ENCODE results near the gene PARVB. TPM values are rescaled to one million over a fixed set of nuclear protein-coding genes. Genes with fewer than 3 reads are reported as not detected.

Gene PARVB
- total and polyA plus RNA-seq, 9 of the 15 experiments (the other 6 are each of a cell fraction or from before 2014, with no cell fraction given), result 1.1 to 59.2 (median 29.2) TPM

- TF ChIP-seq SIN3A (IDR thresholded peaks at IDR 0.05; ENCODE audit: borderline replicate concordance in 2 of 2, control insufficient read depth in 1 of 2, low read depth in 2 of 2, low read length in 2 of 2) (no peak), FOS (IDR thresholded peaks at IDR 0.05; ENCODE audit: extremely low read depth, insufficient read length) (no peak)
Observed at GRCh38 chr22:43988960-43989359, 35.1 kb upstream of the PARVB start (continued).

DNA sequence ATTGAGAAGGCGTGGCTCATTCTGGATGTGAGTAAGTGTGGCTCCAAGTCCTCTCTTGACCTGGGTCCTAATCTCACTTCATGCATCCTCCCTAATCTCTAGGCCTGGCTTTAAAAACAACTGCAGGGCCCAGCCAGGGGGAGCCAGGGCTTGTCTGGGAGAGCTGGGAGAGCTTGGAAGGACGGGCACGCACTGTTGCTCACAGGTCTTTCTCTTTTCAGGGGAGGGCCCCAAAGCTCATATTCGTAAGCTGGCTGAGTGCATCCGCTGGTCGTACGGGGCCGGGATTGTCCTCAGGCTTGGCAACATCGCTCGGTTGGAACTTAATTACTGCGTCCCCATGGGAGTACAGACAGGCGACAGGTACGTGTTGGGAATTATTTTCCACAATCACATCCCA is 34.1 kb upstream of the PARVB start:
- intact Hi-C loops (cut with micrococcal nuclease), result loop anchor here (10.0 kb wide), 1 partner anchor 635 kb away; no protein-coding TSS in a partner anchor
- H2AFZ ChIP-seq (ENCODE audit: low read depth, low read length), result no peak overlapping the region
- ChIA-PET CTCF (ENCODE audit: low intra/inter-chr PET ratio) (no interaction called here), POLR2A (interaction anchor here (0.6 to 1.2 kb wide), 3 partner anchors 11 to 58 kb away, joined by 3 read pairs; no protein-coding TSS in a partner anchor)
- H3K9ac ChIP-seq (ENCODE audit: insufficient read depth in 1 of 2, low read depth in 2 of 2, low read length in 2 of 2), result no peak overlapping the region; a peak in 1 of 4 replicates
- FAIRE-seq, result no peak
- no TSS peak for BruUV-seq (replicated peaks)
- H3K36me3 ChIP-seq (ENCODE audit: control insufficient read depth, insufficient read depth, low read length), result peaks cover 83% of the 10 kb centered on the region
- no peak overlapping the region for H3K4me3 ChIP-seq
- 91% methylated on average over 8 of the region's 13 CpGs for WGBS (ENCODE audit: insufficient coverage, low coverage, missing lambda C conversion rate)
- no peak overlapping the region for H3K4me2 ChIP-seq (ENCODE audit: insufficient read depth, low read length)
- H3K27me3 ChIP-seq (ENCODE audit: control insufficient read depth in 2 of 2, insufficient read depth in 2 of 2, low read length in 2 of 2), result no peaks in the 10 kb centered on the region
- no peaks in the 10 kb centered on the region for H3K9me1 ChIP-seq (ENCODE audit: control insufficient read depth, insufficient read depth, low read length)
- H3K79me2 ChIP-seq (ENCODE audit: control insufficient read depth, insufficient read depth, low read length), result no peaks in the 10 kb centered on the region
- peaks cover 10% of the 10 kb centered on the region; the same call in 1 of the 2 replicates for H4K20me1 ChIP-seq (replicated peaks; ENCODE audit: control insufficient read depth, insufficient read depth, low read length)
- no peak for ATAC-seq
- no peak overlapping the region for H3K27ac ChIP-seq (ENCODE audit: extremely low read depth, low read depth, low read length)
- H3K9me3 ChIP-seq (replicated peaks; ENCODE audit: control insufficient read depth, insufficient read depth, low read depth, low read length), result no peaks in the 10 kb centered on the region
- DNase-seq (ENCODE audit: extremely low read depth in 1 of 4, low spot score in 3 of 4), result no peak
- peaks cover 5 to 7% of the 10 kb centered on the region in 2 experiments; a peak in 4 of 5 replicates for H3K4me1 ChIP-seq (replicated peaks in 1 of 2; ENCODE audit: control insufficient read depth in 2 of 2, insufficient read depth in 2 of 2, low read length in 2 of 2)
- in situ Hi-C loops (cut with MboI), result no loop called here
- TF ChIP-seq ZNF324 (CRISPR knock-in tag; IDR thresholded peaks at IDR 0.05), result no peak
- no peak for TF ChIP-seq BRD4 (IDR thresholded peaks at IDR 0.05)
- no peak for TF ChIP-seq TARDBP (IDR thresholded peaks at IDR 0.05)
- TF ChIP-seq ZNF232 (CRISPR knock-in tag; IDR thresholded peaks at IDR 0.05), result no peak
- no peak for TF ChIP-seq ZNF165 (CRISPR knock-in tag; IDR thresholded peaks at IDR 0.05; ENCODE audit: borderline replicate concordance)
- TF ChIP-seq PRPF4 (IDR thresholded peaks at IDR 0.05; ENCODE audit: insufficient read depth, low read depth, low read length, poor library complexity, severe bottlenecking), result no peak
- TF ChIP-seq, protein P1, sequence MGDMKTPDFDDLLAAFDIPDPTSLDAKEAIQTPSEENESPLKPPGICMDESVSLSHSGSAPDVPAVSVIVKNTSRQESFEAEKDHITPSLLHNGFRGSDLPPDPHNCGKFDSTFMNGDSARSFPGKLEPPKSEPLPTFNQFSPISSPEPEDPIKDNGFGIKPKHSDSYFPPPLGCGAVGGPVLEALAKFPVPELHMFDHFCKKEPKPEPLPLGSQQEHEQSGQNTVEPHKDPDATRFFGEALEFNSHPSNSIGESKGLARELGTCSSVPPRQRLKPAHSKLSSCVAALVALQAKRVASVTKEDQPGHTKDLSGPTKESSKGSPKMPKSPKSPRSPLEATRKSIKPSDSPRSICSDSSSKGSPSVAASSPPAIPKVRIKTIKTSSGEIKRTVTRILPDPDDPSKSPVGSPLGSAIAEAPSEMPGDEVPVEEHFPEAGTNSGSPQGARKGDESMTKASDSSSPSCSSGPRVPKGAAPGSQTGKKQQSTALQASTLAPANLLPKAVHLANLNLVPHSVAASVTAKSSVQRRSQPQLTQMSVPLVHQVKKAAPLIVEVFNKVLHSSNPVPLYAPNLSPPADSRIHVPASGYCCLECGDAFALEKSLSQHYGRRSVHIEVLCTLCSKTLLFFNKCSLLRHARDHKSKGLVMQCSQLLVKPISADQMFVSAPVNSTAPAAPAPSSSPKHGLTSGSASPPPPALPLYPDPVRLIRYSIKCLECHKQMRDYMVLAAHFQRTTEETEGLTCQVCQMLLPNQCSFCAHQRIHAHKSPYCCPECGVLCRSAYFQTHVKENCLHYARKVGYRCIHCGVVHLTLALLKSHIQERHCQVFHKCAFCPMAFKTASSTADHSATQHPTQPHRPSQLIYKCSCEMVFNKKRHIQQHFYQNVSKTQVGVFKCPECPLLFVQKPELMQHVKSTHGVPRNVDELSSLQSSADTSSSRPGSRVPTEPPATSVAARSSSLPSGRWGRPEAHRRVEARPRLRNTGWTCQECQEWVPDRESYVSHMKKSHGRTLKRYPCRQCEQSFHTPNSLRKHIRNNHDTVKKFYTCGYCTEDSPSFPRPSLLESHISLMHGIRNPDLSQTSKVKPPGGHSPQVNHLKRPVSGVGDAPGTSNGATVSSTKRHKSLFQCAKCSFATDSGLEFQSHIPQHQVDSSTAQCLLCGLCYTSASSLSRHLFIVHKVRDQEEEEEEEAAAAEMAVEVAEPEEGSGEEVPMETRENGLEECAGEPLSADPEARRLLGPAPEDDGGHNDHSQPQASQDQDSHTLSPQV (IDR thresholded peaks at IDR 0.05), result no peak
- no peak for TF ChIP-seq CCNT2 (IDR thresholded peaks at IDR 0.05; ENCODE audit: borderline replicate concordance, extremely low read depth, insufficient read length, low read depth, low read length)
- TF ChIP-seq ZNF431 (CRISPR knock-in tag; IDR thresholded peaks at IDR 0.05), result no peak
- no peak for TF ChIP-seq RBM22 (IDR thresholded peaks at IDR 0.05; ENCODE audit: low read depth, low read length, poor library complexity, severe bottlenecking)
- TF ChIP-seq, protein P2, sequence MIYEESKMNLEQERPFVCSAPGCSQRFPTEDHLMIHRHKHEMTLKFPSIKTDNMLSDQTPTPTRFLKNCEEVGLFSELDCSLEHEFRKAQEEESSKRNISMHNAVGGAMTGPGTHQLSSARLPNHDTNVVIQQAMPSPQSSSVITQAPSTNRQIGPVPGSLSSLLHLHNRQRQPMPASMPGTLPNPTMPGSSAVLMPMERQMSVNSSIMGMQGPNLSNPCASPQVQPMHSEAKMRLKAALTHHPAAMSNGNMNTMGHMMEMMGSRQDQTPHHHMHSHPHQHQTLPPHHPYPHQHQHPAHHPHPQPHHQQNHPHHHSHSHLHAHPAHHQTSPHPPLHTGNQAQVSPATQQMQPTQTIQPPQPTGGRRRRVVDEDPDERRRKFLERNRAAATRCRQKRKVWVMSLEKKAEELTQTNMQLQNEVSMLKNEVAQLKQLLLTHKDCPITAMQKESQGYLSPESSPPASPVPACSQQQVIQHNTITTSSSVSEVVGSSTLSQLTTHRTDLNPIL (CRISPR knock-in tag; IDR thresholded peaks at IDR 0.05), result no peak
- no peak for TF ChIP-seq CHCHD3 (CRISPR knock-in tag; IDR thresholded peaks at IDR 0.05)
- TF ChIP-seq SMARCC2 (IDR thresholded peaks at IDR 0.05; ENCODE audit: low read depth), result no peak
- TF ChIP-seq NCOA6 (IDR thresholded peaks at IDR 0.05), result no peak
